K562 (cell line): ENCODE data around the gene PPP1CA. TPM values are rescaled to one million over a fixed set of nuclear protein-coding genes. Genes with fewer than 3 reads are reported as not detected.

ENCODE experiments used
- ARID3B ChIP-seq: fragments of 250-450 bp; sonication (Bioruptor Pico); IDR thresholded peaks from 2 replicates; pipeline ENCODE4 v1.4.0; 2020; ENCODE audit warnings: borderline replicate concordance
- CBFA2T3 ChIP-seq: fragments of 450-650 bp; IDR thresholded peaks from 2 replicates; pipeline ENCODE4 v1.6.1; 2017
- CHD1 ChIP-seq: fragments of 200-600 bp; sonication (generic); IDR thresholded peaks from one replicate; pipeline ENCODE4 v1.6.1; 2012; ENCODE audit warnings: mild to moderate bottlenecking, moderate library complexity, low read length, inconsistent platforms
- DIDO1 ChIP-seq: fragments of 450-650 bp; IDR thresholded peaks from 2 replicates; pipeline ENCODE4 v1.6.1; 2016; ENCODE audit warnings: low read depth, missing biosample characterization, missing genetic modification characterization
- FOXJ2 ChIP-seq: fragments of 200-800 bp; sonication (Bioruptor generic); IDR thresholded peaks from 2 replicates; pipeline ENCODE4 v1.6.1; 2016; ENCODE audit warnings: missing genetic modification characterization, missing compliant biosample characterization
- HEY1 ChIP-seq: fragments of 250-450 bp; sonication (Bioruptor Pico); IDR thresholded peaks from 2 replicates; pipeline ENCODE4 v1.5.0; 2020; ENCODE audit warnings: mild to moderate bottlenecking, moderate library complexity, borderline replicate concordance
- HOXB6 ChIP-seq: fragments of 250-450 bp; sonication (Bioruptor Pico); IDR thresholded peaks from 2 replicates; pipeline ENCODE4 v1.5.1; 2022; ENCODE audit warnings: mild to moderate bottlenecking, borderline replicate concordance
- MCM3 ChIP-seq: fragments of 450-650 bp; IDR thresholded peaks from 2 replicates; pipeline ENCODE4 v1.6.1; 2016
- MYBL2 ChIP-seq, 2 experiments: fragments of 450-650 bp in 1 of 2; sonication (generic) in 1 of 2; formaldehyde crosslinking in 1 of 2; IDR thresholded peaks; 2 replicates each; pipeline versions ENCODE4 v1.6.1 to v1.8.1; 2017 to 2022; ENCODE audit warnings: borderline replicate concordance in 1 of 2, inconsistent platforms in 1 of 2, low read depth in 1 of 2, mild to moderate bottlenecking in 1 of 2, missing genetic modification reagents in 1 of 2, moderate library complexity in 1 of 2
- NFATC3 ChIP-seq: fragments of 450-650 bp; IDR thresholded peaks from 2 replicates; pipeline ENCODE4 v1.6.1; 2017; ENCODE audit warnings: mild to moderate bottlenecking
- NFIX ChIP-seq: fragments of 250-450 bp; sonication (Bioruptor Pico); IDR thresholded peaks from 2 replicates; pipeline ENCODE4 v1.4.0; 2020; ENCODE audit warnings: low read depth, mild to moderate bottlenecking, moderate library complexity
- PHTF2 ChIP-seq: fragments of 250-450 bp; sonication (Bioruptor Pico); IDR thresholded peaks from 2 replicates; pipeline ENCODE4 v1.5.0; 2021; ENCODE audit warnings: mild to moderate bottlenecking
- PKNOX1 ChIP-seq: fragments of 450-650 bp; IDR thresholded peaks from 2 replicates; pipeline ENCODE4 v1.6.1; 2016
- POLR2AphosphoS5 ChIP-seq: IDR thresholded peaks from 2 replicates; pipeline ENCODE4 v1.6.1; 2011; ENCODE audit warnings: mild to moderate bottlenecking, low read depth, low read length, moderate library complexity; ENCODE audit not compliant: control insufficient read depth, insufficient read depth
- PRMT5 ChIP-seq: sonication (generic); formaldehyde crosslinking; IDR thresholded peaks from 2 replicates; pipeline ENCODE4 v1.5.0; 2020; ENCODE audit warnings: missing genetic modification reagents
- PTBP1 ChIP-seq: fragments of 200-400 bp; formaldehyde crosslinking; IDR thresholded peaks from 2 replicates; pipeline ENCODE4 v1.6.1; 2017; ENCODE audit warnings: low read depth, low read length
- SIN3A ChIP-seq, 2 experiments: fragments of 150-350 bp in 1 of 2; IDR thresholded peaks; 2 replicates each; pipeline ENCODE4 v1.6.1; 2011 to 2016; ENCODE audit warnings: borderline replicate concordance in 2 of 2, low read depth in 2 of 2, low read length in 2 of 2, mild to moderate bottlenecking in 2 of 2, moderate library complexity in 2 of 2; ENCODE audit not compliant: control insufficient read depth in 1 of 2
- SUPT5H ChIP-seq: fragments of 450-650 bp; IDR thresholded peaks from 2 replicates; pipeline ENCODE4 v1.6.1; 2016
- TFAP4 ChIP-seq: sonication (generic); formaldehyde crosslinking; IDR thresholded peaks from 2 replicates; pipeline ENCODE4 v1.8.0; 2022; ENCODE audit warnings: missing genetic modification reagents, mild to moderate bottlenecking, moderate library complexity, borderline replicate concordance
- ZBTB12 ChIP-seq: fragments of 250-450 bp; sonication (Bioruptor Pico); IDR thresholded peaks from 2 replicates; pipeline ENCODE4 v1.4.0; 2020
- ZBTB17 ChIP-seq: fragments of 450-650 bp; formaldehyde crosslinking; IDR thresholded peaks from 2 replicates; pipeline ENCODE4 v1.4.0; 2020; ENCODE audit warnings: mild to moderate bottlenecking
- ZBTB9 ChIP-seq: fragments of 450-650 bp; formaldehyde crosslinking; IDR thresholded peaks from 2 replicates; pipeline ENCODE4 v1.4.0; 2020; ENCODE audit warnings: mild to moderate bottlenecking, moderate library complexity
- ZNF146 ChIP-seq: IDR thresholded peaks from one replicate; pipeline ENCODE4 v1.6.1; 2018; ENCODE audit warnings: missing compliant biosample characterization; ENCODE audit not compliant: unreplicated experiment
- polyA plus RNA-seq, 8 experiments: library from polyadenylated mRNA; depleted of rRNA in 4 of 8; stranded (reverse) in 5 of 8; unstranded in 3 of 8; fragments of >200 nt; fragmentation: Nextera tagmentation in 2 of 8; fragmentation: Illumina TruSeq in 1 of 8; extraction: Ambion mirVana in 2 of 8; extraction: Trizol in 1 of 8; gene quantifications; 2 replicates each; pipeline versions ENCODE4 v1.2.1 to v1.2.3, GENCODE V29; 2011 to 2014; ENCODE audit warnings: inconsistent platforms in 1 of 8, missing spikeins in 1 of 8
- total RNA-seq, 7 experiments: library from RNA; depleted of rRNA in 6 of 7; stranded (reverse); fragments of >200 nt in 6 of 7; fragmentation: Illumina TruSeq in 2 of 7; extraction: Trizol in 2 of 7; gene quantifications; 2 replicates each; pipeline versions ENCODE4 v1.2.1 to v1.2.3, GENCODE V29; 2011 to 2021; ENCODE audit warnings: low replicate concordance in 1 of 7

PPP1CA gene
- total and polyA plus RNA-seq, 9 of the 15 experiments (the other 6 are each of a cell fraction or from before 2014, with no cell fraction given): 18.2 to 242 (median 188) TPM

GRCh38 chr11:67397536-67397935, 4.1 kb downstream of the PPP1CA start (continued):
- TF ChIP-seq ARID3B (CRISPR knock-in tag) (no peak), PTBP1 (no peak), MYBL2 (IDR thresholded peaks at IDR 0.05; ENCODE audit: low read depth) (no peak), MYBL2 (CRISPR knock-in tag; IDR thresholded peaks at IDR 0.05; ENCODE audit: borderline replicate concordance) (no peak), SUPT5H (peak; percentile 44; the same call in 1 of the 2 replicates), POLR2AphosphoS5 (peak; percentile 19; the same call in 1 of the 2 replicates), HOXB6 (CRISPR knock-in tag) (no peak), CBFA2T3 (0 out of 2 replicates have a peak, but pooled peaks have one; percentile 4), PRMT5 (no peak), ZBTB12 (CRISPR knock-in tag) (no peak), ZBTB17 (CRISPR knock-in tag) (no peak), HEY1 (CRISPR knock-in tag) (no peak), NFIX (CRISPR knock-in tag) (no peak), PHTF2 (CRISPR knock-in tag) (no peak), PKNOX1 (peak; percentile 7; the same call in 1 of the 2 replicates), FOXJ2 (tag) (no peak), ZNF146 (CRISPR knock-in tag) (no peak), MCM3 (no peak), ZBTB9 (CRISPR knock-in tag) (no peak), DIDO1 (tag) (no peak), NFATC3 (no peak), SIN3A (IDR thresholded peaks at IDR 0.05; ENCODE audit: borderline replicate concordance in 2 of 2, control insufficient read depth in 1 of 2, low read depth in 2 of 2, low read length in 2 of 2) (peak; percentile 39 to 44; a peak in 1 of 4 replicates), CHD1 (no peak), TFAP4 (peak; percentile 93)
